ENCODE data around the gene POP4. TPM values are rescaled to one million over a fixed set of nuclear protein-coding genes. Genes with fewer than 3 reads are reported as not detected.

Gene POP4
- total and polyA plus RNA-seq, 2 of the 4 experiments (the other 2 are of a cell fraction): 65.1 to 87.2 TPM

- dilution Hi-C loops (cut with HindIII; ENCODE audit: low sequenced_read_pairs, unreplicated experiment) (no loop called here), in situ Hi-C loops (cut with MboI; ENCODE audit: low sequenced_read_pairs) (no loop called here), intact Hi-C loops (cut with micrococcal nuclease) (no loop called here)
- Histone ChIP-seq H3K4ac (ENCODE audit: low read depth, low read length) (no peak overlapping the region), H3K14ac (replicated peaks; ENCODE audit: low read depth, low read length) (no peak overlapping the region), H2AK9ac (replicated peaks; ENCODE audit: low read depth, low read length, poor library complexity) (no peak overlapping the region), H4K8ac (ENCODE audit: low read depth in 2 of 2, low read length in 2 of 2) (no peak overlapping the region), H2BK120ac (ENCODE audit: low read depth, low read length) (no peak overlapping the region), H4K20me1 (ENCODE audit: insufficient read depth, low read length) (no peaks in the 10 kb centered on the region), H3K4me2 (ENCODE audit: low read depth, low read length) (no peak overlapping the region), H2BK5ac (ENCODE audit: low read depth, low read length, poor library complexity, severe bottlenecking) (no peak overlapping the region), H3K9ac (ENCODE audit: low read depth, low read length) (no peak overlapping the region), H2BK15ac (ENCODE audit: low read depth, low read length) (no peak overlapping the region), H3K23ac (ENCODE audit: low read depth, low read length) (no peak overlapping the region), H3K27me3 (ENCODE audit: control insufficient read depth, insufficient read depth, low read length) (no peaks in the 10 kb centered on the region), H4K91ac (ENCODE audit: insufficient read depth, low read depth, low read length) (no peak overlapping the region), H3K36me3 (ENCODE audit: control insufficient read depth, insufficient read depth, low read length) (no peaks in the 10 kb centered on the region), H2AK5ac (ENCODE audit: low read depth, low read length) (no peak overlapping the region), H3K4me3 (ENCODE audit: insufficient read depth, low read depth, low read length) (no peak overlapping the region), H3K18ac (ENCODE audit: low read depth, low read length) (no peak overlapping the region), H4K5ac (ENCODE audit: low read depth, low read length) (no peak overlapping the region), H3K9me1 (ENCODE audit: insufficient read depth, low read length) (no peaks in the 10 kb centered on the region), H3K9me3 (ENCODE audit: control insufficient read depth, insufficient read depth, low read length) (0 out of 2 replicates have a peak, but pooled peaks cover 1% of the 10 kb centered on the region), H3K79me1 (ENCODE audit: low read depth in 1 of 2, low read length in 2 of 2) (no peaks in the 10 kb centered on the region), H2AFZ (replicated peaks; ENCODE audit: low read length, poor library complexity) (no peak overlapping the region), H3K56ac (ENCODE audit: extremely low read depth, insufficient read depth, low read length) (no peak overlapping the region), H2BK20ac (ENCODE audit: low read depth, low read length) (no peak overlapping the region), H3K27ac (ENCODE audit: insufficient read depth, low read length) (no peak overlapping the region), H3K4me1 (ENCODE audit: control insufficient read depth, insufficient read depth, low read length) (no peaks in the 10 kb centered on the region)
- ChIA-PET CTCF (no interaction called here), POLR2A (ENCODE audit: unreplicated experiment) (no interaction called here)
- no TSS peak for BruUV-seq (replicated peaks)
- WGBS, 2 experiments (ENCODE audit: extremely low coverage in 2 of 2, insufficient read length in 1 of 2): no CpG with 5 or more reads among the region's 16 CpGs
- no peak for ATAC-seq (ENCODE audit: low read depth)
- no peak for TF ChIP-seq RFX5 (IDR thresholded peaks at IDR 0.05; ENCODE audit: low read depth, low read length)
- DNase-seq: no peak
Measured at GRCh38 chr19:29562299-29563297, 43.5 kb upstream of the POP4 start.
